ENCODE results near the gene OR13J1. TPM values are rescaled to one million over a fixed set of nuclear protein-coding genes. Genes with fewer than 3 reads are reported as not detected.
"Not testable (repeated sequence)": the region's sequence is repeated elsewhere in the genome, so short reads cannot be mapped to it uniquely, and the experiment has no call there.

The OR13J1 gene
- total RNA-seq, 1 donor from 2014 or later = not detected

GRCh38 chr9:35904338-35904737 is 34.1 kb upstream of the OR13J1 start:
- no peak for DNase-seq

GRCh38 chr9:35903049-35903448 is 32.8 kb upstream of the OR13J1 start:
- DNase-seq = no peak

- DNase-seq = no peak
Observed at GRCh38 chr9:35899021-35899420, 28.8 kb upstream of the OR13J1 start.

- no peak for DNase-seq
Observed at GRCh38 chr9:35898337-35898736, 28.1 kb upstream of the OR13J1 start.

GRCh38 chr9:35897376-35898099 is 27.3 kb upstream of the OR13J1 start:
- not testable (repeated sequence) for DNase-seq

GRCh38 chr9:35896570-35896969 is 26.4 kb upstream of the OR13J1 start:
- no peak for DNase-seq

- DNase-seq = no peak
Observed at GRCh38 chr9:35892051-35892450, 21.9 kb upstream of the OR13J1 start.

GRCh38 chr9:35891646-35892045 is 21.4 kb upstream of the OR13J1 start:
- no peak for DNase-seq

- not testable (repeated sequence) for DNase-seq
Observed at GRCh38 chr9:35884908-35885307, 14.7 kb upstream of the OR13J1 start.

GRCh38 chr9:35882996-35883395 is 12.8 kb upstream of the OR13J1 start:
- DNase-seq = no peak

GRCh38 chr9:35882263-35882848 is 12.2 kb upstream of the OR13J1 start:
- peak; percentile 62 for DNase-seq

- DNase-seq = no peak
Observed at GRCh38 chr9:35872505-35872904, 2.3 kb upstream of the OR13J1 start.

GRCh38 chr9:35871545-35871944 is 1.3 kb upstream of the OR13J1 start:
- no peak for DNase-seq

GRCh38 chr9:35869621-35870216 is 482 bp downstream of the OR13J1 start:
- DNase-seq = no peak

- no peak for DNase-seq
Observed at GRCh38 chr9:35868933-35869332, 1.3 kb downstream of the OR13J1 start.

GRCh38 chr9:35867538-35867937 is 2.7 kb downstream of the OR13J1 start:
- DNase-seq = no peak

- no peak for DNase-seq
Observed at GRCh38 chr9:35864695-35865255, 5.4 kb downstream of the OR13J1 start.

GRCh38 chr9:35863583-35863982 is 6.6 kb downstream of the OR13J1 start:
- DNase-seq = no peak

- no peak for DNase-seq
Observed at GRCh38 chr9:35862328-35862727, 7.9 kb downstream of the OR13J1 start.

- no peak for DNase-seq
Observed at GRCh38 chr9:35861161-35861897, 8.9 kb downstream of the OR13J1 start.

GRCh38 chr9:35859990-35860339 is 10.2 kb downstream of the OR13J1 start:
- no peak for DNase-seq

- DNase-seq = peak; percentile 48
Observed at GRCh38 chr9:35859310-35859989, 10.8 kb downstream of the OR13J1 start.
